IPS-18a (cell line): ENCODE results near the gene PRXL2B.
A peak's percentile ranks its signal among the peaks of the same experiment; 100 is the strongest.

Source experiments
- H3K27ac ChIP-seq: one replicate; pipeline ENCODE4 v1.5.1; 2013; ENCODE audit warnings: low read length
- H3K27me3 ChIP-seq: one replicate; pipeline ENCODE4 v1.6.1; 2013; ENCODE audit warnings: mild to moderate bottlenecking, low read length; ENCODE audit not compliant: control insufficient read depth, insufficient read depth
- H3K36me3 ChIP-seq: one replicate; pipeline ENCODE4 v1.6.1; 2013; ENCODE audit warnings: low read depth, low read length; ENCODE audit not compliant: control insufficient read depth
- H3K4me1 ChIP-seq: one replicate; pipeline ENCODE4 v1.6.1; 2013; ENCODE audit warnings: low read depth, low read length; ENCODE audit not compliant: control insufficient read depth
- H3K4me3 ChIP-seq: one replicate; pipeline ENCODE4 v1.5.1; 2013; ENCODE audit warnings: low read length
- H3K9ac ChIP-seq: one replicate; pipeline ENCODE4 v1.6.1; 2013; ENCODE audit warnings: mild to moderate bottlenecking, low read length, moderate library complexity
- H3K9me3 ChIP-seq: one replicate; pipeline ENCODE4 v1.6.1; 2013; ENCODE audit warnings: low read depth, low read length; ENCODE audit not compliant: control insufficient read depth

The PRXL2B gene, protein sequence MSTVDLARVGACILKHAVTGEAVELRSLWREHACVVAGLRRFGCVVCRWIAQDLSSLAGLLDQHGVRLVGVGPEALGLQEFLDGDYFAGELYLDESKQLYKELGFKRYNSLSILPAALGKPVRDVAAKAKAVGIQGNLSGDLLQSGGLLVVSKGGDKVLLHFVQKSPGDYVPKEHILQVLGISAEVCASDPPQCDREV

DNA sequence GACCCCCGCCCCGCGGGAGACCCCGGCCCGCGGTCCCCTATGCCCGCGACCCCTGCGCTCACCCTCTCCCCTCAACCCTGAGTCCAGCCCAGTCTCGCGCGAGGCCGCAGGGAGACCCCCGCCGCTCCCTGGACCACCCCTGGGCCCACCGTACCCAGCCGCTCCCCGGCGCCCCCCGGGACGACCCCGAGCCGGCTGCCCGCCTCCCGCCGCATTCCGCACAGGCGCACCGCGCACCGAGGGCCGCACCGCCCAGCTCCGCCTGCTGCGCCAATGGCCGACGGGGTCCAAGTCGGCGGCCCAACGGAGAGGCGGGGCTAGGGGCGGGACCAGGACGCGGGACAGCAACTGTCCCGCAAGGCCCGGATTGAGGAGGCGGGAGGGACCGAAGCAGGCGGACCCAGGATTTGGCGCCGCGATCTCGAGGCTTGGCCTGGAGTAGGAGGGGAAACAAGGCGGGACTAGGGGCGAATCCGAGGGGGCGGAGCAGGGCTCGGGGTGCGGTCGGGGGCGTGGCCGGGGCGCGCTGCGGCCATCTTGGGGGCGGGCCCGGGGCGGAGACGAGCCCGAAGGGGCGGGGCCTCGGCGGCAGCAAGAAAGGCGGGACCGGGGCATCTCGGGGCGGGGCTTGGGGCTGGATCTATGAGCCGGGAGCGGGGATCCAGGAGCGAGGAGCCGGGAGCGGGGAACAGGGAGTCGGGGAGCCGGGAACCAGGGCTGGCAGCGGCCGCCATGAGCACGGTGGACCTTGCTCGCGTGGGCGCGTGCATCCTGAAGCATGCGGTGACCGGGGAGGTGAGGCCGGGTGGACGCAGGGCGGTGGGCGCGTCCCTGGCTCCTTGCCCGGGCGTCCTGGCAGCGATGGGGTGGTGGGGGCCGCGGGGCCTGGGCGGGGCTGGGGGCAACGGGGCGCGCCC, at the start of gene PRXL2B:
PRXL2B (plus strand) TSS at position 624 of the 917 bp plus-strand sequence; CDS start at position 733, 109 bp downstream.
- Histone ChIP-seq H3K9ac (peak within 1 kb of the TSS; percentile 81), H3K4me3 (peak within 1 kb of the TSS; percentile 86), H3K4me1 (peaks cover 3% of the 10 kb centered on the region), H3K27ac (peak within 1 kb of the TSS; percentile 66), H3K36me3 (no peaks in the 10 kb centered on the region), H3K27me3 (no peaks in the 10 kb centered on the region), H3K9me3 (no peaks in the 10 kb centered on the region)

DNA sequence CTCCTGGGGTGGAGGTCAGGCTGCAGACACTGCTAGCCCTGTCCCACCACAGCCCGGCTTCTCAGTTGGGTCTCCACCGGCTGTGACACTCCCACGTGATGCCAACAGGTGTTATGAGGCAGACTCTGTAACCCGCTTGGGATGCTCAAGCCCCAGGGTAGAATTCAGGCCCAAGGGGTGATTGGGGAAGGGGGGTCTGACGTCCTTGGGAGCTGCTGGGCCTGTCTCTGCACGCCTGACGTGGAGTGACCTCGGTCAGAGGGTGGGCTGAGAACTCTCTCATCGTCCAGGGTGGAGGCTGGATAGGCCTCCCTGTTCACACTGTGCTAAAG, 48.8 kb upstream of the PRXL2B start:
- no peaks in the 10 kb centered on the region for H3K9me3 ChIP-seq
- H3K9ac ChIP-seq = no peak overlapping the region
- peaks cover 56% of the 10 kb centered on the region for H3K27me3 ChIP-seq
- no peak overlapping the region for H3K4me3 ChIP-seq
- H3K36me3 ChIP-seq = no peaks in the 10 kb centered on the region
- no peaks in the 10 kb centered on the region for H3K4me1 ChIP-seq
- no peak overlapping the region for H3K27ac ChIP-seq

DNA sequence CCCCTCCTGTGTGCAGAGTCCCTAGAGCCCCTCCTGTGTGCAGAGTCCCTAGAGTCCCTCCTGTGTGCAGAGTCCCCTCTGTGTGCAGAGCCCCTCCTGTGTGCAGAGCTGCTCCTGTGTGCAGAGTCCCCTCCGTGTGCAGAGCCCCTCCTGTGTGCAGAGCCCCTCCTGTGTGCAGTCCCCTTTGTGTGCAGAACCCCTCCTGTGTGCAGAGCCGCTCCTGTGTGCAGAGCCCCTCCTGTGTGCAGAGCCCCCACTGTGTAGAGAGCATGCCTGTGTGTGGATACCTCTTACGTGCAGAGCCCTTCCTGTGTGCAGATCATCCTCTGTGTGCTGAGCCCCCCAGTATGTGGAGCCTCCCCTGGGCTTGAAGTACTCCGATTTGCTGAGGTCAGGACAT, 48.2 kb upstream of the PRXL2B start:
- H3K27me3 ChIP-seq = peaks cover 53% of the 10 kb centered on the region
- no peaks in the 10 kb centered on the region for H3K9me3 ChIP-seq
- H3K4me1 ChIP-seq = no peaks in the 10 kb centered on the region
- no peaks in the 10 kb centered on the region for H3K36me3 ChIP-seq
- no peak overlapping the region for H3K27ac ChIP-seq
- H3K4me3 ChIP-seq = no peak overlapping the region
- no peak overlapping the region for H3K9ac ChIP-seq

DNA sequence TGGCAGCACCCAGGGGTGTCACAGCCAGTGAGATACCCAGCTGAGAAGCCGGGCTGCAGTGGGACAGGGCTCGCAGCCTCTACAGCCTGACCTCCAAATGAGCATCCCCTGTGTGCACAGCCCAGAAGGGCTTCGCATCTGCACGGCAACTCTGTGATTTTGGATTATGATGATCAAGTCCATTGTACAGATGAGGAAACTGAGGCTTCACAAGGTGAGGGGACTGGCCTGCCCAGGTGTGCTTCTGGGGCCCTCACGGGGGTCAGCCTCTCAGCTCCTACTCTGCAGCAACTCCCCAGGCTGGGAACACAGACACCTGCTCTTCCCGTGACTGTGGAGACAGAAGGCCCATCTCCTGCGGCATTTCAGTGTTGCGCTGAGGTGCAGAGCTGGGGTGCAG, 47.7 kb upstream of the PRXL2B start:
- Histone ChIP-seq H3K4me1 (no peaks in the 10 kb centered on the region), H3K27me3 (peaks cover 48% of the 10 kb centered on the region), H3K4me3 (no peak overlapping the region), H3K9ac (no peak overlapping the region), H3K9me3 (no peaks in the 10 kb centered on the region), H3K27ac (no peak overlapping the region), H3K36me3 (no peaks in the 10 kb centered on the region)

DNA sequence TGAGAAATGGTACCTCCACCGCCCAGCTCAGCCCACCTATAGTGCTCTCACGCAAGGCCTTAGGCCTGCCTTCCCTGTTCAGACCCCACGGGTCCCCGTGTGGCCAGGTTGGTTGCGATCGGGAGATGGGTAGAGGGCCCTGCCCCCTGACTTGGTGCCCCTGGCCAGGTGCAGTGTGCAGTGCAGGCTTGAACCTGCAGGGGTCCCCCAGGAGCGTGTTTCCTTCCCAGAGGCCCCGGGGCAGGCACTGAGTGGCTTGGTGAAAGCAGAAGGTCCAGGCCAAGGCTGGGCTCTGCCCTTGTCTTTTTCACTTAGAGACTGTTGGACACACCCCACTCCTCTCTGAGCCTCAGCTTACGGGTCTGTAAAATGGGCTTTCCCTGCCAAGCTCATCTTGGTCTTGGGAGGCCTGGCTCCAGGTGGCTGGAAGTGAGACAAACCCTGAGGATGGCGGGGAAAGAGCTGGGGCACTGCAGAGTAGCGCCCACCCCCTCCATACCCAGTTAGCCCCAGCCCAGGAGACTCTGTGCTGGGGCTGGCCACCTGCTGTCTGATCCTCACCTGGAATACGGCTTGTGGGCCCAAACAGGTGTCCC, 47.2 kb upstream of the PRXL2B start:
- no peaks in the 10 kb centered on the region for H3K4me1 ChIP-seq
- no peaks in the 10 kb centered on the region for H3K9me3 ChIP-seq
- no peaks in the 10 kb centered on the region for H3K36me3 ChIP-seq
- H3K27ac ChIP-seq = no peak overlapping the region
- H3K27me3 ChIP-seq = peaks cover 42% of the 10 kb centered on the region
- H3K9ac ChIP-seq = no peak overlapping the region
- no peak overlapping the region for H3K4me3 ChIP-seq

DNA sequence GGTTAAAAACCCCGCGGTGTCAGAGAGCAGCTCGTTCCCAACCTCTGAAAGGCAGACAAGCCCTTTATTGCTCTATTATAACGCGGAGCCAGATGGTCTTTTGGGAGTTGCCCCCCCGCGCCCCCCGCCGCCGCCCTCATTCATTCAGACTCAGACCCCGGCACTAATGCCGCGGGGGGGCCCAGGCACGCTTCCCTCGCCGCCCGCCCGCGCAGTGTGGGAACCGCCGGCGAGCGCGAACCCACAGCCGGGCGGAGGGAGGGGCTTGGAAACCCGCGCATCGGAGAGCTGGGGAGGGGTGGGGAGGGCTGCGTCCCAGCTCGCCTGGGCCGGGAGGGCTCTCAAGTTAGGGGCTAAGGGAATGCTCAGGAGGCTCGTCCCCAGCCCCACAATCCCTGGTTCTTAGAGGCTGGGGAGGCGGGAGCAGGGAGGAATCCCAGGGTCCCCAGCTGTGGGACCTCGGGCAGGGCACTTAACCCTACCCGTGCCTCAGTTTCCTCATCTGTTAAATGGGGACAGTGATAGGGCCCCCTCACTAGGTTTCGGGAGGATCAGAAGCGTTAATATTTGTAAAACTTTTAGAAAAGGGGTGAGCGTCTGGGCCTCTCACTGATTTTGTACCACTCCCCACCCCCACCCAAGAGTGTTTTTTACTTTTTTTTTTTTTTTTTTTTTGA, 45.6 kb upstream of the PRXL2B start:
- no peaks in the 10 kb centered on the region for H3K9me3 ChIP-seq
- no peak overlapping the region for H3K27ac ChIP-seq
- no peaks in the 10 kb centered on the region for H3K4me1 ChIP-seq
- peaks cover 39% of the 10 kb centered on the region for H3K27me3 ChIP-seq
- H3K36me3 ChIP-seq = no peaks in the 10 kb centered on the region
- no peak overlapping the region for H3K9ac ChIP-seq
- H3K4me3 ChIP-seq = peak overlapping the region; percentile 17

DNA sequence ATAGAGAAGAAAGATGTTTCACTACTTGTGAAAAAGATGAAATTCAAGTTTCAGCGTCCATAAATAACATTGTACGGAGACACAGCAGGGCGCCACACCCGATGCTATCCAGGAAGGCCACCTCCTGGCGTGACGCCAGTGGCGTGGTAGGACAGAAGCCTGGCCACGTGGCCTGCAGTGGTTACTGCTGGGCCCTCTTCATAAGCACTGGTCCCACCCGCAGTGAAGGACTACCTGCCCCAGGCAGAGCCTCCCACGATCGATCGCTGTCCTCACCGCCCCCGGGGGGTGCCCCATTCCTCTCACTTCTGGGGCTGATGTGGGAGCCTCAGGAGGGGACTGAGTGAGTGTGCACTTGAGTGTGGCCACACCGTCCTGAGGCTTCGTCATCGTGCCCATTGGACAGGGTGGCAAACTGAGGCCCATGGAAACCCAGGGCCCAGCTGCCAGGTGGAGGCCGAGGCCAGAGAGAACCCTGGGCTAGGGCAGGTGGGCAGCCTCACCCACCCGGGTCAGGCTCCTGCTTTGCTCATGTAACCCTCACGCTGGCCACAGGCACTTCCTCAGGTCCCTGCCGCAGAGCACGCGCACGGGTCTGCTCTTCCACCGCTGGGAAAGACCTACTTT, 44.8 kb upstream of the PRXL2B start:
- no peak overlapping the region for H3K27ac ChIP-seq
- H3K9me3 ChIP-seq = no peaks in the 10 kb centered on the region
- no peaks in the 10 kb centered on the region for H3K4me1 ChIP-seq

DNA sequence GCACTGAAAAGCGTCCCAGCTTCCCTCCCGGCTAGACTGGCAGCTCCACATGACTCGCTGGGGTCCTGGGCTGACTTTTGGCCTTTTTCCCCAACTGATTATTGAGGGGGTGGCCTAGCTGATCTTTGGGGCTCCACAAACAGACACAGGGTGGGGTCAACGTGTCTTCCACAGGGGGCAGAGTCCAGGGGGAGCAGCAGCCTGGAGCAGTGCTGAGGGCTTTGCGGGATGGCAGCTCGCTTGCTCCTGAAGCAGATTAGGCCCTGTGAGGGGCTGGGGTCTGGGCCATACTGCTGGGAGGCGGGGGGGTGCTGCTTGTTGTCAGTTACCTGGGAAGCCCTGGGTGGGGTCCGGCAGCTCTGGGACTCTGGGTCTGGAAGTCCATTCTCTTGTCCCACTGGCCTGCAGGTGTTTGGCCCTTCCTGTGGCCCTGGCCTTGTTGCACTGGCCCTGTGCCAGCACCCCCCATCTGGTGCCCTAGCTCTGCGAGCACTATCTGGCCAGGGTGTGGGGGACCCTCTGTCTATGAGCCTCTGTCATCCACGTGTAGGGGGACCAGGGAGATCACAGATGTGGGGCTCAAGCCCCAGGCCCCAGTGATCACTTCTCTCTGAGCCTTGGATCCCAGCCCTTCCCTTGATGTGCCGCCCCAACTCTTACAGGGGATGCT, 44.2 kb upstream of the PRXL2B start:
- no peaks in the 10 kb centered on the region for H3K36me3 ChIP-seq
- H3K4me3 ChIP-seq = no peak overlapping the region
- H3K9ac ChIP-seq = no peak overlapping the region
- H3K27me3 ChIP-seq = peaks cover 31% of the 10 kb centered on the region
- H3K9me3 ChIP-seq = no peaks in the 10 kb centered on the region
- H3K4me1 ChIP-seq = peaks cover 3% of the 10 kb centered on the region
- H3K27ac ChIP-seq = no peak overlapping the region

More for the DNA sequence above, 44.8 kb upstream of the PRXL2B start:
- H3K36me3 ChIP-seq = no peaks in the 10 kb centered on the region
- no peak overlapping the region for H3K9ac ChIP-seq
- peaks cover 33% of the 10 kb centered on the region for H3K27me3 ChIP-seq
- no peak overlapping the region for H3K4me3 ChIP-seq

DNA sequence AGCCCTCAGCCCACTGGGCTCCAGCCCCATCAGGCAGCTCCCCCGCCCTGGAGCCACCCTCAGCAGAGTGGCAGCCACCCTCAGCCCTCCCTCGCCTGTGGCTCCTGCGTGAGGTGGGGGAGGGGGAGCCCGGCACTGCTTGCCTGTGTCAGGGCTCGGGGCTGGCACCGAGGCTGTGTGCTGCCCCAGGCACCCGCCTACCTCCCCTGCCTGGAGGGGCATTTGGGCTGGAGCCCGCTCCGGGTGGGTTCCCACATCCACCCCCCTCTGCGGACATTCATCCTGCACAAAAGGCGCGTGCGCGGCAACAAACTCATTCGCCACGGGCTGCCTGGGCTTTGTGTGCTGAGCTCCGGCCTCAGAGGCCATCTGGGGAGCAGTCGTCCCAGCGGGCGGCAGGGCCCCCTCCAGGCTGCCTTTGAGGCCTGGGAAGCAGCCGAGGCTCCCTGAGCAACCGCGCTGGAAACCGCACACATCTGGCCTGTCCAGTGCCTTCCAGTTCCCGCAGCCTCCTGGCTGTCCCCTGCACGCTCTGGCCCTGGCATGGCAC, 43.0 kb upstream of the PRXL2B start:
- Histone ChIP-seq H3K9ac (no peak overlapping the region), H3K27ac (no peak overlapping the region), H3K27me3 (peaks cover 31% of the 10 kb centered on the region), H3K9me3 (no peaks in the 10 kb centered on the region), H3K36me3 (no peaks in the 10 kb centered on the region), H3K4me3 (peak overlapping the region; percentile 21), H3K4me1 (peaks cover 14% of the 10 kb centered on the region)

DNA sequence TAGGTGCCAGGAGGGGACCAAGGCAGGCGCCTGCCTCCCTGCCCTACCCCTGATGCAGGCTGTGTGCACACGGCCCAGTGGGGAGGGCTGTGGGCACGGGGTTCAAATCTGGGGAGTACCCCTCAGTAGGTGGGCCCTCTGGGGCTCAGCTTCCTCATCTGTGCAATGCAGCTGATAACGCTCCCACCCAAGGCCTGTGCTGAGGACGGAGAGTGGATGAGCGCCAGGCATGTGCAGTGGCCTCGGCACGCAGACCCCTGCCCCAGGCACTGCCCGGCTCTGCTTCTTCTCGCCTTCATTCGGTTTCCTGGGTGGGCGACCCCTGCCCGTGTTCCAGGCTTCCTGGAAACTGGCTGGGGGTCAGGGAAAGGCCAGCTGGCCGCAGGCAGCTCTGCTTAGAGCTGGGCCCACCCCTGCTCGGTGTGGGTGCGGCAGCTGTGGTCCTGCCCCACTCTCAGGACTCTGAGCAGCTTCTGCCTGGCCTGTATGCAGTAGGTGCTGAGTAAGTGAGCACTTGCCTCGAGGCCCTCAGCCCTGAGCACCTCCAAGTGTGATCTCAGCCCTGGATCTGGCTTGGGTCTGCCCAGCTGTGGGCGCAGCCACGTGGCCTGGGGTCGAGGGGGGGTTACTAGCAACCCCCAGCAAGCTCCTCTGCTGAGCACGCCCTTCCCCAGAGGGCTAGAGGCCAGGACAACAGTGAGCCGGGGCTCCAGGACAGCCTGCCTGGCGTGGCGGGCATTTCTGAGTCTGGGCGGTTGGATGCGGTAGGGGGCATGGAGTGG, 42.3 kb upstream of the PRXL2B start:
- Histone ChIP-seq H3K27me3 (peaks cover 31% of the 10 kb centered on the region), H3K36me3 (no peaks in the 10 kb centered on the region), H3K4me3 (no peak overlapping the region), H3K27ac (no peak overlapping the region), H3K9ac (no peak overlapping the region), H3K4me1 (peaks cover 19% of the 10 kb centered on the region), H3K9me3 (no peaks in the 10 kb centered on the region)
